Epidermal melanocyte (primary cell): ENCODE data around the gene KCTD8.

Source experiments
- DNase-seq: peaks from one replicate; pipeline ENCODE4 v3.0.0; 2011; ENCODE audit warnings: low spot score; ENCODE audit not compliant: insufficient read length

Gene KCTD8

GRCh38 chr4:44448521-44449461, at the start of gene KCTD8:
TSS of gene KCTD8 (minus strand) at chr4:44448809.
- DNase-seq: no peak

GRCh38 chr4:44494810-44495701, 46.4 kb upstream of the KCTD8 start:
- no peak for DNase-seq

GRCh38 chr4:44493924-44494323, 45.3 kb upstream of the KCTD8 start:
- DNase-seq: no peak

GRCh38 chr4:44487341-44487740, 38.7 kb upstream of the KCTD8 start:
- DNase-seq: no peak

- no peak for DNase-seq
These were observed 31.1 kb upstream of the KCTD8 start for GRCh38 chr4:44479731-44480130.

GRCh38 chr4:44462259-44462658, 13.7 kb upstream of the KCTD8 start:
- no peak for DNase-seq

DNA sequence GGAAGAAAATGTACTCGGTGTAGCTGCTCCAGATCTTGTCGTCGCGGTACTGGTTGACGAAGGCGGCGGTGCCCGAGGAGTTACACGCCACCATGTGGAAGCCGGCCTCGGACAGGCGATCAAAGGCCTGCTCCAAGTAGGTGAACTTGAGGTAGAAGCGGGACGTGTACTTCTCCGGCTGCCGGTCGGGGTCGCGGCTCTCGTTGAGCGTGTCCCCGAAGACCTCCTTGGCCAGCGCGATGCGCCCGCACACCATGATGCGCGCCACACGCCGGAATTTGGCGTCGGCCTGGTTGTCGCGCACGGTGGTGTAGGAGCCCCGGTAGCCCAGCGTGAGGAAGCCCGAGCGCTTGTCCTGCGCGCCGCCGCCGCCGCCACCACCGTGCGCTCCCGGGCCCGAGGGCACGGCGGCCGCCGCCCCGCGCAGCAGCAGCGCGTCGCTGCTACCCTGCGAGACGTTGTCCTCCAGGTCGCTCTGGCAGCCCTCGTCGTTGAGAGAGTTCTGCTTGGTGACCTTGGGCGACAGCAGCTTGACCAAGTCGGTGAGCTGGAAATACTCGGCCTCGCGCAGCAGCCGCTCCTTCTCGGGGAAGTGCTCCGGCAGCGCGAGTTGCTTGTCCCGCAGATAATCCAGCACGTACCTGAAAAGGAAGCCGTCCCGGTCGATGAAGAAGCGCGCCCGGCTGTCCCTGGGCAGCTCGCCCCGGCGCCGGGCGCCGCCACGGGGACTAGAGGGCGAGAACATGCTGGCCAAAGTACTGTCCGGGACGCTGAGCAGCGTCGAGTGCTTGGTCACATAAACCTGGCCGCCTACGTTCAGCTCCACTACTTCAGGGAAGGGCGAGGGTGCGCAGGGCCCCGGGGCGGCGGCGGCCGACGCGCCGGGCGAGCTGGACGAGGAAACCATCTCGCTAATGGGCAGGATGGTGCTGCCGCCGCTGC, 775 bp downstream of the KCTD8 start:
- DNase-seq: no peak

GRCh38 chr4:44446801-44447562, 1.6 kb downstream of the KCTD8 start:
- no peak for DNase-seq

- DNase-seq: no peak
These were observed 2.4 kb downstream of the KCTD8 start for GRCh38 chr4:44446191-44446590.

DNA sequence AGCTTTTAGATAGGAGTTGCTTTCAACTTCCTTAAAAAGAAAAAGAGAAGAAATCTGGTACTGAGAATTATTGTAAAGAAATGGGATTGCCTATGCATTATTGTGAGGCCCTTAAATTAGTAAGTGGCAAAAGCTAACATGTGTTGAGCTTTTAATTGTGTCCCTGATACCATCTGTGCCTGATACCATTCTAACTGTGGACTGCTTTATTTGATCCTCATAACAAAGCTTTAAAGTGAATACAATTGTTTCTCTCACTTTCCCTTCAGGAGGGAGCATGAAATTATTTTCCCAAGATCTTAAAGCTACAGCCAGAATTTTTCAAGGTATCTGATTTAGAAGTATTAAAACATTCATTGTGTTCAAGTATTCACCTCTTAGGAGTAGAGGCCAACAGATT, 9.9 kb downstream of the KCTD8 start:
- DNase-seq: no peak

DNA sequence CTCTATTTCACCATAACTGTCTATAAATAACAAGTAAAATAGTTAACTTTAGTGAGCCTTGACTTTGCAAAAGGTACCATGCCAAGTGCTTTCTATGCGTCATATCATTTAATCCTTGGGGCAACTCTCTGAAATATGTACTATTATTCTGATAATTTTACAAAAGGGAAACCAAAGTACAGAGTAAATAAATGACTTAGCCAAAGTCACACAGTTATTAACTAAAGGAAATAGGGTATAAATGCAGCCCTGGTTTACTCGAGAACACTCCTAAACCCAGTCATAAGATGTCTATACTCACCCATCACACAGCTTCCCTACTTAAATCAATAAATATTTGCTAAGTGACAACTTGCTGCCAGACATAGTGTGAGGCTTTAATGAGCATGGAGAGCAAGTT, 14.4 kb downstream of the KCTD8 start:
- no peak for DNase-seq

- DNase-seq: no peak
These were observed 22.9 kb downstream of the KCTD8 start for GRCh38 chr4:44425614-44426208.

GRCh38 chr4:44422912-44423311, 25.7 kb downstream of the KCTD8 start:
- DNase-seq: no peak

GRCh38 chr4:44421330-44422065, 27.1 kb downstream of the KCTD8 start:
- no peak for DNase-seq

- DNase-seq: no peak
These were observed 33.4 kb downstream of the KCTD8 start for GRCh38 chr4:44415251-44415650.

GRCh38 chr4:44368413-44369167, 80.0 kb downstream of the KCTD8 start:
- DNase-seq: no peak

GRCh38 chr4:44354172-44354571, 94.4 kb downstream of the KCTD8 start:
- no peak for DNase-seq

- no peak for DNase-seq
These were observed 97.5 kb downstream of the KCTD8 start for GRCh38 chr4:44351069-44351468.

- DNase-seq: no peak
These were observed 105.8 kb downstream of the KCTD8 start for GRCh38 chr4:44342800-44343199.
